HEK293 (cell line): ENCODE data around the gene ADAM17.

ENCODE experiments used
- SP2 ChIP-seq: fragments of 450-650 bp; formaldehyde crosslinking; IDR thresholded peaks from 2 replicates; pipeline ENCODE4 v1.5.1; 2016; ENCODE audit warnings: missing biosample characterization, missing genetic modification characterization
- YY1 ChIP-seq: fragments of 450-650 bp; formaldehyde crosslinking; IDR thresholded peaks from 2 replicates; pipeline ENCODE4 v1.5.1; 2018; ENCODE audit warnings: missing biosample characterization, missing genetic modification characterization
- ZNF132 ChIP-seq: fragments of 450-650 bp; formaldehyde crosslinking; IDR thresholded peaks from 2 replicates; pipeline ENCODE4 v1.5.1; 2017; ENCODE audit warnings: missing biosample characterization, missing genetic modification characterization, borderline replicate concordance
- ZNF433 ChIP-seq: fragments of 450-650 bp; formaldehyde crosslinking; IDR thresholded peaks from 2 replicates; pipeline ENCODE4 v1.5.1; 2016; ENCODE audit warnings: missing biosample characterization, missing genetic modification characterization, low read depth
- ZNF76 ChIP-seq: fragments of 450-650 bp; formaldehyde crosslinking; IDR thresholded peaks from 2 replicates; pipeline ENCODE4; 2016; ENCODE audit warnings: low read depth, missing biosample characterization, missing genetic modification characterization, borderline replicate concordance
- TF ChIP-seq, protein P1 (sequence below): fragments of 450-650 bp; formaldehyde crosslinking; IDR thresholded peaks from 2 replicates; pipeline ENCODE4 v1.5.1; 2016; ENCODE audit warnings: missing biosample characterization, missing genetic modification characterization

GRCh38 chr2:9472511-9472910 lies 83.1 kb downstream of the ADAM17 start:
- TF ChIP-seq YY1 (tag by site-specific recombination), result no peak
- no peak for TF ChIP-seq ZNF433 (tag by site-specific recombination)
- no peak for TF ChIP-seq SP2 (tag by site-specific recombination)
- TF ChIP-seq, protein P1, sequence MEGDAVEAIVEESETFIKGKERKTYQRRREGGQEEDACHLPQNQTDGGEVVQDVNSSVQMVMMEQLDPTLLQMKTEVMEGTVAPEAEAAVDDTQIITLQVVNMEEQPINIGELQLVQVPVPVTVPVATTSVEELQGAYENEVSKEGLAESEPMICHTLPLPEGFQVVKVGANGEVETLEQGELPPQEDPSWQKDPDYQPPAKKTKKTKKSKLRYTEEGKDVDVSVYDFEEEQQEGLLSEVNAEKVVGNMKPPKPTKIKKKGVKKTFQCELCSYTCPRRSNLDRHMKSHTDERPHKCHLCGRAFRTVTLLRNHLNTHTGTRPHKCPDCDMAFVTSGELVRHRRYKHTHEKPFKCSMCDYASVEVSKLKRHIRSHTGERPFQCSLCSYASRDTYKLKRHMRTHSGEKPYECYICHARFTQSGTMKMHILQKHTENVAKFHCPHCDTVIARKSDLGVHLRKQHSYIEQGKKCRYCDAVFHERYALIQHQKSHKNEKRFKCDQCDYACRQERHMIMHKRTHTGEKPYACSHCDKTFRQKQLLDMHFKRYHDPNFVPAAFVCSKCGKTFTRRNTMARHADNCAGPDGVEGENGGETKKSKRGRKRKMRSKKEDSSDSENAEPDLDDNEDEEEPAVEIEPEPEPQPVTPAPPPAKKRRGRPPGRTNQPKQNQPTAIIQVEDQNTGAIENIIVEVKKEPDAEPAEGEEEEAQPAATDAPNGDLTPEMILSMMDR, result no peak
- TF ChIP-seq ZNF76 (tag by site-specific recombination), result no peak
- TF ChIP-seq ZNF132 (tag by site-specific recombination), result no peak
